ENCODE results near the gene SNAPC1.

SNAPC1 gene

GRCh38 chr14:61733972-61734371 is 28.2 kb upstream of the SNAPC1 start:
- no peak overlapping the region for H2BK5ac ChIP-seq (ENCODE audit: low read length)
- DNase-seq = no peak
- H3K56ac ChIP-seq (ENCODE audit: low read length) = no peak overlapping the region
- H3K27me3 ChIP-seq (ENCODE audit: insufficient read depth, low read length, poor library complexity) = no peaks in the 10 kb centered on the region
- H4K8ac ChIP-seq (ENCODE audit: low read depth, low read length) = no peak overlapping the region
- peaks cover 1% of the 10 kb centered on the region for H3K36me3 ChIP-seq (ENCODE audit: control insufficient read depth, insufficient read depth, low read length)
- no peak overlapping the region for H3K4me3 ChIP-seq (ENCODE audit: low read length)
- no peak overlapping the region for H3K27ac ChIP-seq (ENCODE audit: low read depth, low read length)
- no peak overlapping the region for H3K4me2 ChIP-seq (ENCODE audit: low read length)
- no peak overlapping the region for H3K18ac ChIP-seq (ENCODE audit: low read length)
- H3K79me2 ChIP-seq (ENCODE audit: control insufficient read depth, insufficient read depth, low read length) = no peaks in the 10 kb centered on the region
- H3K4me1 ChIP-seq (ENCODE audit: control insufficient read depth, low read depth, low read length) = no peaks in the 10 kb centered on the region
- no peaks in the 10 kb centered on the region for H3K79me1 ChIP-seq (ENCODE audit: low read length)
- no peak overlapping the region for H3K4ac ChIP-seq (ENCODE audit: low read depth, low read length)
- no peak overlapping the region for H3K23ac ChIP-seq (ENCODE audit: low read length)
- H2AK5ac ChIP-seq (ENCODE audit: low read length) = no peak overlapping the region
- H2BK15ac ChIP-seq (replicated peaks; ENCODE audit: low read depth) = no peak overlapping the region
- H4K5ac ChIP-seq (ENCODE audit: low read length) = no peak overlapping the region
- H3K9ac ChIP-seq (ENCODE audit: low read length) = no peak overlapping the region
- no peak overlapping the region for H2BK120ac ChIP-seq (ENCODE audit: low read depth, low read length)
- 100% methylated on average over 1 of the region's 2 CpGs for WGBS (ENCODE audit: extremely low coverage, insufficient coverage, low lambda C conversion rate)

DNA sequence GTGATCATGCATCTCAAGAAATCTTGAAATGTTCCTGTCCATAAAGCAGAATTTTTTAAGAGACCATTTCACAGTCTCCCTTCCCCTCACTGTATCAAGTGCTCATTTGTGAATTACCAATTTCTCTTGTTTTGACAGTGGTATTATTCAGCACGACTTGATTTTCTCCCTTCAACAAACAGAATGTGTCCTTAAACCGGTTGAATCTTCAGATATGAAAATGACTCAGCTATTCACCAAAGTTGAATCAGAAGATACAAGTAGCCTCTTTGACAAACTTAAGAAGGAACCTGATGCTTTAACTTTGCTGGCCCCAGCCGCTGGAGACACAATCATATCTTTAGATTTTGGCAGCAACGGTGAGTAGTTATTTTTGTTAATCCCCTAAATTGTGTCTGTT is 25.5 kb upstream of the SNAPC1 start:
- no peak overlapping the region for H3K27ac ChIP-seq (ENCODE audit: low read depth, low read length)
- DNase-seq = no peak
- no peaks in the 10 kb centered on the region for H3K79me2 ChIP-seq (ENCODE audit: control insufficient read depth, insufficient read depth, low read length)
- H3K36me3 ChIP-seq (ENCODE audit: control insufficient read depth, insufficient read depth, low read length) = peaks cover 3% of the 10 kb centered on the region
- no peak overlapping the region for H3K23ac ChIP-seq (ENCODE audit: low read length)
- H3K79me1 ChIP-seq (ENCODE audit: low read length) = no peaks in the 10 kb centered on the region
- H3K4me2 ChIP-seq (ENCODE audit: low read length) = no peak overlapping the region
- no peak overlapping the region for H3K9ac ChIP-seq (ENCODE audit: low read length)
- WGBS (ENCODE audit: extremely low coverage, insufficient coverage, low lambda C conversion rate) = no CpG with 5 or more reads among the region's 4 CpGs
- no peak overlapping the region for H2BK120ac ChIP-seq (ENCODE audit: low read depth, low read length)
- no peak overlapping the region for H2BK5ac ChIP-seq (ENCODE audit: low read length)
- no peaks in the 10 kb centered on the region for H3K4me1 ChIP-seq (ENCODE audit: control insufficient read depth, low read depth, low read length)
- H4K5ac ChIP-seq (ENCODE audit: low read length) = no peak overlapping the region
- no peak overlapping the region for H2AK5ac ChIP-seq (ENCODE audit: low read length)
- no peak overlapping the region for H3K18ac ChIP-seq (ENCODE audit: low read length)
- H3K4ac ChIP-seq (ENCODE audit: low read depth, low read length) = no peak overlapping the region
- no peak overlapping the region for H3K4me3 ChIP-seq (ENCODE audit: low read length)
- H3K56ac ChIP-seq (ENCODE audit: low read length) = no peak overlapping the region
- H4K8ac ChIP-seq (ENCODE audit: low read depth, low read length) = no peak overlapping the region
- H3K27me3 ChIP-seq (ENCODE audit: insufficient read depth, low read length, poor library complexity) = no peaks in the 10 kb centered on the region
- H2BK15ac ChIP-seq (replicated peaks; ENCODE audit: low read depth) = no peak overlapping the region

DNA sequence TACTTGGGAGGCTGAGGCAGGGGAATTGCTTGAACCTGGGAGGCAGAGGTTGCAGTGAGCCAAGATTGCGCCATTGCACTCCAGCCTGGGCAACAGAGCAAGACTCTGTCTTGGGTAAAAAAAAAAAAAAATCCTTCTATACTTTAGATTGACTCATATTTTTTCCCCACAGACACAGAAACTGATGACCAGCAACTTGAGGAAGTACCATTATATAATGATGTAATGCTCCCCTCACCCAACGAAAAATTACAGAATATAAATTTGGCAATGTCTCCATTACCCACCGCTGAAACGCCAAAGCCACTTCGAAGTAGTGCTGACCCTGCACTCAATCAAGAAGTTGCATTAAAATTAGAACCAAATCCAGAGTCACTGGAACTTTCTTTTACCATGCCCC is 24.3 kb upstream of the SNAPC1 start:
- Histone ChIP-seq H3K79me2 (ENCODE audit: control insufficient read depth, insufficient read depth, low read length) (no peaks in the 10 kb centered on the region), H3K27ac (ENCODE audit: low read depth, low read length) (no peak overlapping the region), H4K8ac (ENCODE audit: low read depth, low read length) (no peak overlapping the region), H3K27me3 (ENCODE audit: insufficient read depth, low read length, poor library complexity) (no peaks in the 10 kb centered on the region), H3K56ac (ENCODE audit: low read length) (no peak overlapping the region), H2BK120ac (ENCODE audit: low read depth, low read length) (no peak overlapping the region), H2BK5ac (ENCODE audit: low read length) (no peak overlapping the region), H3K18ac (ENCODE audit: low read length) (no peak overlapping the region), H3K4me2 (ENCODE audit: low read length) (no peak overlapping the region), H4K5ac (ENCODE audit: low read length) (no peak overlapping the region), H3K4ac (ENCODE audit: low read depth, low read length) (no peak overlapping the region), H3K4me3 (ENCODE audit: low read length) (no peak overlapping the region), H3K23ac (ENCODE audit: low read length) (no peak overlapping the region), H2BK15ac (replicated peaks; ENCODE audit: low read depth) (no peak overlapping the region), H3K9ac (ENCODE audit: low read length) (no peak overlapping the region), H3K36me3 (ENCODE audit: control insufficient read depth, insufficient read depth, low read length) (peaks cover 3% of the 10 kb centered on the region), H2AK5ac (ENCODE audit: low read length) (no peak overlapping the region), H3K79me1 (ENCODE audit: low read length) (no peaks in the 10 kb centered on the region), H3K4me1 (ENCODE audit: control insufficient read depth, low read depth, low read length) (no peaks in the 10 kb centered on the region)
- no CpG with 5 or more reads among the region's 5 CpGs for WGBS (ENCODE audit: extremely low coverage, insufficient coverage, low lambda C conversion rate)
- no peak for DNase-seq

DNA sequence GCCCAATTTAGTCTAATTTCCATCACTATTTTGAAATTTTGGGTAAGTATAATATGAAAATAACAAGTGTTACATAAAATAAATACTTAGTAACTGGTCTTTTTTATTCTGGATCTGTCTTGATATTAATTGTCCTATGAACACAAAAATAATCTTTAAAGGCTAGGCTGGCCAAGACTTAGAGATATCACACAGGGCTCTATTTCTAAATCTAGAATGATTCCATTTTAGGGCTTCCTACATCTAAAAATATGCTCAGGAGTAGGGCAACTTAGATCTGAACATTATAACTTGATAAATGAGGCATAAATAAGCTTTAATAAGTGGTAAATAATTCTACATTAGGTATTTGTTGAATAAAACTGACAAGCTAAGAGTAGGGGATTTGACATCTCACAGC is 23.1 kb upstream of the SNAPC1 start:
- Histone ChIP-seq H3K79me1 (ENCODE audit: low read length) (no peaks in the 10 kb centered on the region), H3K4me1 (ENCODE audit: control insufficient read depth, low read depth, low read length) (no peaks in the 10 kb centered on the region), H2BK15ac (replicated peaks; ENCODE audit: low read depth) (no peak overlapping the region), H2BK120ac (ENCODE audit: low read depth, low read length) (no peak overlapping the region), H3K79me2 (ENCODE audit: control insufficient read depth, insufficient read depth, low read length) (no peaks in the 10 kb centered on the region), H3K4me2 (ENCODE audit: low read length) (no peak overlapping the region), H3K27me3 (ENCODE audit: insufficient read depth, low read length, poor library complexity) (no peaks in the 10 kb centered on the region), H3K27ac (ENCODE audit: low read depth, low read length) (no peak overlapping the region), H3K23ac (ENCODE audit: low read length) (no peak overlapping the region), H3K36me3 (ENCODE audit: control insufficient read depth, insufficient read depth, low read length) (peaks cover 2% of the 10 kb centered on the region), H3K4me3 (ENCODE audit: low read length) (no peak overlapping the region), H3K18ac (ENCODE audit: low read length) (no peak overlapping the region), H4K8ac (ENCODE audit: low read depth, low read length) (no peak overlapping the region), H3K4ac (ENCODE audit: low read depth, low read length) (no peak overlapping the region), H3K9ac (ENCODE audit: low read length) (no peak overlapping the region), H2BK5ac (ENCODE audit: low read length) (no peak overlapping the region), H4K5ac (ENCODE audit: low read length) (no peak overlapping the region), H3K56ac (ENCODE audit: low read length) (no peak overlapping the region), H2AK5ac (ENCODE audit: low read length) (no peak overlapping the region)
- no peak for DNase-seq

DNA sequence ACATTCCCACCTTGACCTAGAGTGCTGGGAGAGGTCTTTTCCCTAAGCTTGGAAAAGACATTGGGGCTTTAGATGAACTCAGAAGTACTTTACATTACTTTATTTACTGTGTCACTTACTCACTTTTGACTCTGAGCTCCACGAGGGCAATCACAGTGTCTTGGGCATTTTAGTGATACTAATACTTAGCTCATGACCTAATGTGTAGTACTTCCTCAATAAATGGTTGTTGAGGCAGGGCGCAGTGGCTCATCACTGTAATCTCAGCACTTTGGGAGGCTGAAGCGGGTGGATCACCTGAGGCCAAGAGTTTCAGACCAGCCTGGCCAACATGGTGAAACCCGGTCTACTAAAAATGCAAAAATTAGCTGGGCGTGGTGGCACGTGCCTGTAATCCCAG is 19.8 kb upstream of the SNAPC1 start:
- H3K79me1 ChIP-seq (ENCODE audit: low read length) = no peaks in the 10 kb centered on the region
- no peak overlapping the region for H4K5ac ChIP-seq (ENCODE audit: low read length)
- H3K79me2 ChIP-seq (ENCODE audit: control insufficient read depth, insufficient read depth, low read length) = no peaks in the 10 kb centered on the region
- H3K23ac ChIP-seq (ENCODE audit: low read length) = no peak overlapping the region
- no peaks in the 10 kb centered on the region for H3K27me3 ChIP-seq (ENCODE audit: insufficient read depth, low read length, poor library complexity)
- H3K4me3 ChIP-seq (ENCODE audit: low read length) = no peak overlapping the region
- H2BK5ac ChIP-seq (ENCODE audit: low read length) = no peak overlapping the region
- H3K4ac ChIP-seq (ENCODE audit: low read depth, low read length) = no peak overlapping the region
- H2BK15ac ChIP-seq (replicated peaks; ENCODE audit: low read depth) = no peak overlapping the region
- no peak overlapping the region for H3K56ac ChIP-seq (ENCODE audit: low read length)
- H2AK5ac ChIP-seq (ENCODE audit: low read length) = no peak overlapping the region
- H3K36me3 ChIP-seq (ENCODE audit: control insufficient read depth, insufficient read depth, low read length) = peaks cover 3% of the 10 kb centered on the region
- no peak overlapping the region for H3K4me2 ChIP-seq (ENCODE audit: low read length)
- WGBS (ENCODE audit: extremely low coverage, insufficient coverage, low lambda C conversion rate) = no CpG with 5 or more reads among the region's 6 CpGs
- H2BK120ac ChIP-seq (ENCODE audit: low read depth, low read length) = no peak overlapping the region
- no peak overlapping the region for H3K9ac ChIP-seq (ENCODE audit: low read length)
- H4K8ac ChIP-seq (ENCODE audit: low read depth, low read length) = no peak overlapping the region
- no peak overlapping the region for H3K27ac ChIP-seq (ENCODE audit: low read depth, low read length)
- no peaks in the 10 kb centered on the region for H3K4me1 ChIP-seq (ENCODE audit: control insufficient read depth, low read depth, low read length)
- H3K18ac ChIP-seq (ENCODE audit: low read length) = no peak overlapping the region
- DNase-seq = no peak

- DNase-seq = no peak
- no peaks in the 10 kb centered on the region for H3K79me2 ChIP-seq (ENCODE audit: control insufficient read depth, insufficient read depth, low read length)
- no peaks in the 10 kb centered on the region for H3K79me1 ChIP-seq (ENCODE audit: low read length)
- H2AK5ac ChIP-seq (ENCODE audit: low read length) = no peak overlapping the region
- no peak overlapping the region for H3K18ac ChIP-seq (ENCODE audit: low read length)
- no peak overlapping the region for H4K8ac ChIP-seq (ENCODE audit: low read depth, low read length)
- no peak overlapping the region for H3K23ac ChIP-seq (ENCODE audit: low read length)
- H3K9ac ChIP-seq (ENCODE audit: low read length) = no peak overlapping the region
- H3K27me3 ChIP-seq (ENCODE audit: insufficient read depth, low read length, poor library complexity) = no peaks in the 10 kb centered on the region
- H3K4me1 ChIP-seq (ENCODE audit: control insufficient read depth, low read depth, low read length) = no peaks in the 10 kb centered on the region
- no peak overlapping the region for H3K4me3 ChIP-seq (ENCODE audit: low read length)
- WGBS (ENCODE audit: extremely low coverage, insufficient coverage, low lambda C conversion rate) = no CpG with 5 or more reads among the region's 5 CpGs
- H2BK5ac ChIP-seq (ENCODE audit: low read length) = no peak overlapping the region
- H3K56ac ChIP-seq (ENCODE audit: low read length) = no peak overlapping the region
- H3K27ac ChIP-seq (ENCODE audit: low read depth, low read length) = no peak overlapping the region
- no peak overlapping the region for H3K4me2 ChIP-seq (ENCODE audit: low read length)
- no peak overlapping the region for H2BK15ac ChIP-seq (replicated peaks; ENCODE audit: low read depth)
- no peak overlapping the region for H4K5ac ChIP-seq (ENCODE audit: low read length)
- H3K4ac ChIP-seq (ENCODE audit: low read depth, low read length) = no peak overlapping the region
- no peak overlapping the region for H2BK120ac ChIP-seq (ENCODE audit: low read depth, low read length)
- peaks cover 3% of the 10 kb centered on the region for H3K36me3 ChIP-seq (ENCODE audit: control insufficient read depth, insufficient read depth, low read length)
Observed at GRCh38 chr14:61744238-61744637, 18.0 kb upstream of the SNAPC1 start.
